Bladder microvascular endothelial cell (primary cell): Measurements from ENCODE around the gene MIA. TPM values are rescaled to one million over a fixed set of nuclear protein-coding genes. Genes with fewer than 3 reads are reported as not detected.

ENCODE experiments used
- total RNA-seq: library from RNA; depleted of rRNA; stranded (reverse); fragments of >200 nt; gene quantifications from 2 replicates; pipeline ENCODE4 v1.2.3, GENCODE V29; 2014

MIA gene
- total RNA-seq, result 1.1 TPM in 1 of 2 replicates, not detected in the other

GRCh38 chr19:40774916-40775631 lies at the start of gene MIA:
TSS of gene MIA (plus strand) at chr19:40775521. CDS start at chr19:40775543, 22 bp downstream.

GRCh38 chr19:40750058-40750873 lies 25.1 kb upstream of the MIA start, which contains the start of gene ACTMAP:
TSS of gene ACTMAP (minus strand) at chr19:40750477. CDS start at chr19:40749803, 674 bp downstream.

GRCh38 chr19:40750874-40751537 lies 24.3 kb upstream of the MIA start, which contains the start of gene SNRPA:
TSS of gene SNRPA (plus strand) at chr19:40751203. CDS start at chr19:40751409, 206 bp downstream.

GRCh38 chr19:40777937-40778705 lies 2.8 kb downstream of the MIA start, which contains the start of gene RAB4B:
TSS of gene RAB4B (plus strand) at chr19:40778247. CDS start at chr19:40778376, 129 bp downstream.

GRCh38 chr19:40798683-40799557 lies 23.6 kb downstream of the MIA start, which contains the start of gene EGLN2:
TSS of gene EGLN2 (plus strand) at chr19:40799191. CDS start at chr19:40800573, 1,382 bp downstream.

Other genes starting within 250 kb of the MIA start
- gene SHKBP1, start 198.6 kb upstream of the MIA start, total RNA-seq, result 30.4 and 41.8 TPM in 2 replicates
- gene LTBP4, start 174.2 kb upstream of the MIA start, total RNA-seq, result 3.9 and 73.7 TPM in 2 replicates
- 16.2 and 23.8 TPM in 2 replicates for gene NUMBL, start 84.9 kb upstream of the MIA start, total RNA-seq
- 17.8 and 23.5 TPM in 2 replicates for gene COQ8B, start 58.6 kb upstream of the MIA start, total RNA-seq
- 20.6 and 27.0 TPM in 2 replicates for gene ITPKC, start 58.4 kb upstream of the MIA start, total RNA-seq
- gene ACTMAP, start 25.0 kb upstream of the MIA start, total RNA-seq, result 0.97 and 2.0 TPM in 2 replicates
- gene SNRPA, start 24.3 kb upstream of the MIA start, total RNA-seq, result 45.4 and 59.9 TPM in 2 replicates
- 9.2 and 11.6 TPM in 2 replicates for gene RAB4B, start 2.7 kb downstream of the MIA start, total RNA-seq
- gene EGLN2, start 23.7 kb downstream of the MIA start, total RNA-seq, result 116 and 143 TPM in 2 replicates
- not detected in 2 replicates for gene CYP2A6, start 74.9 kb downstream of the MIA start, total RNA-seq
- not detected in 2 replicates for gene CYP2A7, start 106.7 kb downstream of the MIA start, total RNA-seq
- not detected in 2 replicates for gene CYP2B6, start 215.8 kb downstream of the MIA start, total RNA-seq